ENCODE results near the gene PLEKHH3. TPM values are rescaled to one million over a fixed set of nuclear protein-coding genes. Genes with fewer than 3 reads are reported as not detected.

The PLEKHH3 gene
- total RNA-seq, 2 donors from 2014 or later, result 63.0 to 105 TPM

DNA sequence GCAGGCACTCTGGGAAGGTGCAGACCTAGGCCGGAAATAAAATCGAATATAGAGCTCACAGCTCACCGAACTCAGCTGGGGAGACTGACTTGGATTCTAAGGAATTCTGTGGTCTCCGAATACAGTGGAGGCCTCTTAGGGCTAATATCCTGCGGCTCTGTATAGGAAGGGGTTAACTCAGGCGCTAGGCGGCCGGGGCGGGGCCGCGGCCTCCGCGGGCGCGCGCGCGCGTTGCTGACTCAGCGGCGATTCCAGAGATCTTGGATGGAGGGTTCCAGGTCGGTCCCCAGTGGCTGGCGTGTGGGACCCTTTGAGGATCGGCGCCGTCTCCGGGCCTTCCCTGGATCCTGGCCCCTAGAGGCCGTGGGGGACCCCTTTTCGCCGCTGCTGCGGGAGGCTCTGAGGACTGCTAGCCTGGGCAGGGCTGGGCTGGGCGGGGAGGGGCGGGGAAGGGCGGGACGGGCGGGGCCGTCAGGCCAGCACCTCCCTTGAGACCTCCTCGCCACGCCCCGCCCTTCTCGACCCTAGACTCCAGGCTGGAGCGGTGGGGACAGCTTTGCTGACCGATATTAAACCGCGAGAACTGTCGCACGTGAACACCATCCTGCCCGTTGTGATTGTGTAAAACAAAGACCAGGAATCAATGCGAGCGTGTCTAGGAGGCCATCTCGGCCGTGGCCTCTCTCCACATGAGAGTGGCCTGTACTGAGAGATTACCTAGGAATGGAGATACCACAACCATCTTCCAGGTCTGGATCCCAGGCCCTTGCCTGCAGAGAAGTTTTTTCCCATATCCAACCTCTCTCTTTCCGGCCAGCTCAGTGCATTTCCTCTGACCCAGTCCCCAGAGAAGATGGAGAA, 1.4 kb upstream of the PLEKHH3 start:
- Histone ChIP-seq H3K9me3 (no peaks in the 10 kb centered on the region), H3K36me3 (replicated peaks in 1 of 2; ENCODE audit: insufficient read depth in 1 of 2, low read depth in 2 of 2) (no peaks in the 10 kb centered on the region), H3K4me1 (peaks cover 70% of the 10 kb centered on the region), H3K27ac (peak overlapping the region; percentile 86 to 97 (median 90)), H3K4me3 (peak overlapping the region; percentile 42 to 68), H3K27me3 (no peaks in the 10 kb centered on the region)
- ATAC-seq, result peak; percentile 49
- 0 to 1% methylated on average over 12 to 52 of the region's 53 CpGs for WGBS, 2 donors
- intact Hi-C loops (cut with DNase I), result no loop called here
- TF ChIP-seq, protein P1, sequence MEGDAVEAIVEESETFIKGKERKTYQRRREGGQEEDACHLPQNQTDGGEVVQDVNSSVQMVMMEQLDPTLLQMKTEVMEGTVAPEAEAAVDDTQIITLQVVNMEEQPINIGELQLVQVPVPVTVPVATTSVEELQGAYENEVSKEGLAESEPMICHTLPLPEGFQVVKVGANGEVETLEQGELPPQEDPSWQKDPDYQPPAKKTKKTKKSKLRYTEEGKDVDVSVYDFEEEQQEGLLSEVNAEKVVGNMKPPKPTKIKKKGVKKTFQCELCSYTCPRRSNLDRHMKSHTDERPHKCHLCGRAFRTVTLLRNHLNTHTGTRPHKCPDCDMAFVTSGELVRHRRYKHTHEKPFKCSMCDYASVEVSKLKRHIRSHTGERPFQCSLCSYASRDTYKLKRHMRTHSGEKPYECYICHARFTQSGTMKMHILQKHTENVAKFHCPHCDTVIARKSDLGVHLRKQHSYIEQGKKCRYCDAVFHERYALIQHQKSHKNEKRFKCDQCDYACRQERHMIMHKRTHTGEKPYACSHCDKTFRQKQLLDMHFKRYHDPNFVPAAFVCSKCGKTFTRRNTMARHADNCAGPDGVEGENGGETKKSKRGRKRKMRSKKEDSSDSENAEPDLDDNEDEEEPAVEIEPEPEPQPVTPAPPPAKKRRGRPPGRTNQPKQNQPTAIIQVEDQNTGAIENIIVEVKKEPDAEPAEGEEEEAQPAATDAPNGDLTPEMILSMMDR (IDR thresholded peaks at IDR 0.05), result peak in 1 of 7 experiments; percentile 2
- peak in 2 of 3 donors; percentile 62 to 68 for TF ChIP-seq POLR2A (IDR thresholded peaks at IDR 0.05)
- DNase-seq, result peak; percentile 90 to 94 (median 92)

DNA sequence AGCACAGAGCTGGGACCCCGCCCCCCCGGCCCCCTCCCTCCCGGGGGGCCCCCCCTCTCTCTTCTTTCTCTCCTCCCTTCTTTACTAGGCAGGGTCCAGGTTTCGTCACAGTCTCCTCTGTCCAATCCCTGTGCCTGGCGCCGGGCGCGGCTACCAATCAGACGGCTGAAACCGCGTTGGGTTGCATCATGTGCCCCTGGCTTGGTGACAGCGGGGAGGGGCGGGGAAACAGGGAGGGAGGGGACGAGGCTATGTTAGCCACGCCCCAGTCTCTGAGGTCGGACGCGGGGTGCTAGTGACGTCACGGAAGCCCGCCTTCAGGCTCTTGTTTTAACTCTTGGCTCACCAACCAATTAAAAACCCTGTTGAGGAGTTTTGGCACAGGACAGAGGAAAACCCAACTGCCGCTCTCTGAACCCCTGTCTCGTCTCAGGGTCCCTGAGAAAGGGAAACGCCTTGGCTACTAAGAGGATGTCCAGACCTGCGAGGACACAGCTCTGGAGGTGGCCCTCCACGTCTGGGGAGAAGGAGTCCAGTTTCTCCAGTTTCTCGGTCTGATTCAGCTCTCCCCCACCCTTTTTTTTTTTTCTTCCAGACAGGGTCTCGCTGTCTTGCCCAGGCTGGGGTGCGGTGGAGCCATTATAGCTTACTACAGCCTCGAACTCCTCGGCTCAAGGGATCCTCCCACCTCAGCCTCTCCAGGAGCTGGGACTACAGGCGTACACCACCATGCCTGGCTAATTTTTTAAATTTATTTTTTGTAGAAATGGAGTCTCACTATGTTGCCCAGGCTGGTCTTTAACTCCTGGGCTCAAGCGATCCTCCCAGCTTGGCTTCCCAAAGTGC, 441 bp upstream of the PLEKHH3 start:
- Histone ChIP-seq H3K9me3 (no peaks in the 10 kb centered on the region), H3K27ac (peak overlapping the region; percentile 91 to 97 (median 93)), H3K4me3 (peak overlapping the region; percentile 97 to 98), H3K27me3 (no peaks in the 10 kb centered on the region), H3K36me3 (replicated peaks in 1 of 2; ENCODE audit: insufficient read depth in 1 of 2, low read depth in 2 of 2) (no peaks in the 10 kb centered on the region), H3K4me1 (peaks cover 70% of the 10 kb centered on the region)
- ATAC-seq (peak; percentile 78), DNase-seq (peak; percentile 100)
- WGBS, 2 donors, result 2 to 3% methylated on average over 15 to 31 of the region's 33 CpGs
- TF ChIP-seq POLR2A (IDR thresholded peaks at IDR 0.05), result no peak
- TF ChIP-seq, protein P1 (IDR thresholded peaks at IDR 0.05), result no peak
- intact Hi-C loops (cut with DNase I), result no loop called here

DNA sequence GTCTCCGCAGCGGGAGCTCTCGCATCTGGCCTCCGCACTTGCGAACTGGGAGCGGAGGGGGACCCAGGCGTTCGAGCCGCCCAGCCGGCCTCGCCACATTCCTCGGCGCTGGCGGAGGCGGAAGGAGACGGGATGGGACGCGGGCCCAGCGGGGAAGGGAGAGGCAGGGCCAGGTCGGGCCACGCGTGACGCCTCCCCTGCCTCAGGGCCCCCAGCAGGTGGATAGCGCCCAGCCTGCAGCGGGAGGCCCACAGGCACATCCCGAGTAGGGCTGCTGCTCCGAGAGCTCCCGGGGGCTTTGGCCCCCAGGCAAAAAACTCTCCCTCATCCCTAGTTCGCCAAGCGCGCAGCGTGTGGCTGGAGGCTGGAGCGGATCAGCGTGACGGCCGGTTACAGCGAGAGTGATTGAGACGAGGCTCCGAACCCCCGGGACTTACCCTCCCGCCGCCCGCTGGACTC, 800 bp downstream of the PLEKHH3 start:
- Histone ChIP-seq H3K27me3 (no peaks in the 10 kb centered on the region), H3K9me3 (no peaks in the 10 kb centered on the region), H3K4me3 (peak overlapping the region; percentile 97 to 98), H3K27ac (peak overlapping the region; percentile 91 to 97 (median 93)), H3K4me1 (peaks cover 71% of the 10 kb centered on the region), H3K36me3 (replicated peaks in 1 of 2; ENCODE audit: insufficient read depth in 1 of 2, low read depth in 2 of 2) (peaks cover 5 to 7% of the 10 kb centered on the region in 2 donors)
- 0 to 1% methylated on average over 6 to 43 of the region's 43 CpGs for WGBS, 2 donors
- TF ChIP-seq, protein P1 (IDR thresholded peaks at IDR 0.05), result peak in 1 of 7 experiments; percentile 16
- TF ChIP-seq POLR2A (IDR thresholded peaks at IDR 0.05), result peak in 2 of 3 donors; percentile 33 to 38
- ATAC-seq, result peak; percentile 5
- DNase-seq, result peak; percentile 66 to 76 (median 69)
- intact Hi-C loops (cut with DNase I), result no loop called here

DNA sequence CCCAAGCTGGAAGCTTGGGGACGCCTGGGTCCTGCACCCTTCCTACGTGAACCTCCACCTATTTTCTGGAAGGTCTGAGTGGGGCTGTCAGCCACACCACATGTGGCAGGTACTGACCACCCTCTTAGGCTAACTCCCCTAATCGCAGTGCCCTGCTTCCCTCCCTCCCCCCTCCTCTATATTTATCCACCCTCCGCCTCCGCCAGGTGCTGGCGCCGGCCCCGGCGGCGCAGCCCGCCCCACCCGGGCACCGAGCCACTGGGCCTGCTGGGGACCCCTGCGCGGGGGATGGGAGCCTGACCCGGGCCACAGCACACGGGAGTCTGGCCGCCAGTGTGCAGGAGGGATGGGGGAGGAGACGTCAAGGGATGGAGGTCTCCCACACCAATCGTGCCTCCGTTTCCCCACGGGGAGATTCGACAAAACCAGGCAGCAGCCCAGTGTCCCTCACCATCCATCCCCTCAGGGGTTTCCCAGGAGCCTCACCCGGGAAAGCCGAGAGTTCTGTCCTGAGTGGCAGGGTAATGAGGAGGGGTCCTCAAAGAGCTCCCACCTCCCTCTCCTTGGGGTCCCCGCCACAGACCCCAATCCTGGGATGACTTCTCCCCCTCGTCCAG, 1.3 kb downstream of the PLEKHH3 start:
- ATAC-seq, result peak; percentile 8
- intact Hi-C loops (cut with DNase I), result no loop called here

More for the DNA sequence above, 1.3 kb downstream of the PLEKHH3 start:
- no peaks in the 10 kb centered on the region for H3K9me3 ChIP-seq
- peaks cover 7% of the 10 kb centered on the region in 2 donors for H3K36me3 ChIP-seq (replicated peaks in 1 of 2; ENCODE audit: insufficient read depth in 1 of 2, low read depth in 2 of 2)
- H3K27ac ChIP-seq, result peak overlapping the region; percentile 91 to 97 (median 93)
- peak in 1 of 3 donors; percentile 23 for TF ChIP-seq POLR2A (IDR thresholded peaks at IDR 0.05)
- TF ChIP-seq, protein P1 (IDR thresholded peaks at IDR 0.05), result peak in 2 of 7 experiments; percentile 9 to 25
- H3K4me1 ChIP-seq, result peaks cover 72% of the 10 kb centered on the region
- WGBS, 2 donors, result 0 to 3% methylated on average over 9 to 27 of the region's 27 CpGs
- DNase-seq, result peak; percentile 76 to 86 (median 79)
- H3K4me3 ChIP-seq, result peak overlapping the region; percentile 97 to 98
- no peaks in the 10 kb centered on the region for H3K27me3 ChIP-seq

All from body of pancreas (tissue), 4 donors.